SU-DHL-6 (cell line): ENCODE measurements around the gene APBA2.
"Not testable (repeated sequence)": the region's sequence is repeated elsewhere in the genome, so short reads cannot be mapped to it uniquely, and the experiment has no call there.

Source experiments
- H2AFZ ChIP-seq: fragments of 200-600 bp; sonication (generic); 2 replicates; pipeline ENCODE4 v1.6.1; 2014; ENCODE audit warnings: low read depth, mild to moderate bottlenecking, moderate library complexity, mixed read lengths, antibody characterized with exemption, low read length; ENCODE audit not compliant: severe bottlenecking
- H3F3A ChIP-seq: fragments of 200-600 bp; shearing (Covaris generic); 2 replicates; pipeline ENCODE4 v1.6.0; 2016; ENCODE audit warnings: antibody characterized with exemption, mild to moderate bottlenecking; ENCODE audit not compliant: insufficient read depth
- H3K27ac ChIP-seq: fragments of 200-600 bp; sonication (generic); 2 replicates; pipeline ENCODE4 v1.5.1; 2016; ENCODE audit warnings: low read depth, mild to moderate bottlenecking, low read length, moderate library complexity, mixed read lengths
- H3K27me3 ChIP-seq: fragments of 200-600 bp; sonication (generic), shearing (Covaris generic); 2 replicates; pipeline ENCODE4 v1.6.0; 2014; ENCODE audit warnings: mild to moderate bottlenecking, low read length
- H3K36me3 ChIP-seq: fragments of 200-600 bp; sonication (generic); 2 replicates; pipeline ENCODE4 v1.6.1; 2014; ENCODE audit warnings: mild to moderate bottlenecking, low read length, mixed read lengths
- H3K4me2 ChIP-seq: fragments of 300-600, 200-600 bp; shearing (Covaris generic), sonication (generic); 2 replicates; pipeline ENCODE4 v1.6.0; 2014; ENCODE audit warnings: low read length, low read depth, mild to moderate bottlenecking; ENCODE audit not compliant: poor library complexity, severe bottlenecking
- H3K4me3 ChIP-seq: fragments of 200-600 bp; sonication (generic); 2 replicates; pipeline ENCODE4 v1.5.1; 2014; ENCODE audit warnings: antibody characterized with exemption, low read length, mild to moderate bottlenecking, mixed read lengths; ENCODE audit not compliant: insufficient read depth, poor library complexity, severe bottlenecking
- H3K79me2 ChIP-seq: fragments of 200-600 bp; sonication (generic); 2 replicates; pipeline ENCODE4 v1.6.1; 2014; ENCODE audit warnings: mild to moderate bottlenecking, low read length, moderate library complexity; ENCODE audit not compliant: insufficient read depth
- H3K9ac ChIP-seq: fragments of 200-600 bp; sonication (generic); 2 replicates; pipeline ENCODE4 v1.7.0; 2014; ENCODE audit warnings: mild to moderate bottlenecking, low read length
- H3K9me2 ChIP-seq: fragments of 200-600 bp; sonication (generic); replicated peaks from 2 replicates; pipeline ENCODE4 v1.6.1; 2014; ENCODE audit warnings: low read length; ENCODE audit not compliant: insufficient read depth
- H3K9me3 ChIP-seq: fragments of 200-600 bp; sonication (generic); 2 replicates; pipeline ENCODE4 v1.6.1; 2014; ENCODE audit warnings: low read length, mixed read lengths; ENCODE audit not compliant: insufficient read depth
- H4K20me1 ChIP-seq: fragments of 200-600 bp; sonication (generic); 2 replicates; pipeline ENCODE4 v1.6.1; 2014; ENCODE audit warnings: low read depth, mild to moderate bottlenecking, antibody characterized with exemption, low read length, moderate library complexity, mixed read lengths
- CTCF ChIP-seq: fragments of 200-600 bp; sonication (generic); IDR thresholded peaks from one replicate; pipeline ENCODE4 v1.5.1; 2017; ENCODE audit warnings: antibody characterized with exemption, mild to moderate bottlenecking, low read length, moderate library complexity; ENCODE audit not compliant: insufficient read depth, poor library complexity, severe bottlenecking
- EZH2phosphoT487 ChIP-seq: fragments of 200-600 bp; sonication (generic), shearing (Covaris generic); conservative IDR thresholded peaks from 2 replicates; pipeline ENCODE4 v1.6.1; 2018; ENCODE audit warnings: mild to moderate bottlenecking, antibody characterized with exemption, low read length, moderate library complexity, mixed read lengths

Gene APBA2

GRCh38 chr15:28889346-28889745 is 3.6 kb downstream of the APBA2 start:
- H3K9me3 ChIP-seq, result no peaks in the 10 kb centered on the region
- no peak overlapping the region for H3K4me3 ChIP-seq
- no peaks in the 10 kb centered on the region for H3K36me3 ChIP-seq
- no peak overlapping the region for H3K27ac ChIP-seq
- no peak for TF ChIP-seq EZH2phosphoT487
- no peak for TF ChIP-seq CTCF
- H3F3A ChIP-seq, result no peaks in the 10 kb centered on the region
- no peaks in the 10 kb centered on the region for H4K20me1 ChIP-seq
- no peak overlapping the region for H3K4me2 ChIP-seq
- H3K27me3 ChIP-seq, result no peaks in the 10 kb centered on the region
- no peak overlapping the region for H2AFZ ChIP-seq
- no peaks in the 10 kb centered on the region for H3K79me2 ChIP-seq
- H3K9me2 ChIP-seq, result no peaks in the 10 kb centered on the region
- H3K9ac ChIP-seq, result no peak overlapping the region

GRCh38 chr15:28889871-28890270 is 4.1 kb downstream of the APBA2 start:
- H3K4me3 ChIP-seq, H3K9ac ChIP-seq, H3F3A ChIP-seq, H3K4me2 ChIP-seq, H3K27ac ChIP-seq, H3K36me3 ChIP-seq, H3K79me2 ChIP-seq, H3K9me3 ChIP-seq, H3K9me2 ChIP-seq, H4K20me1 ChIP-seq, H3K27me3 ChIP-seq, H2AFZ ChIP-seq: not testable (repeated sequence)

DNA sequence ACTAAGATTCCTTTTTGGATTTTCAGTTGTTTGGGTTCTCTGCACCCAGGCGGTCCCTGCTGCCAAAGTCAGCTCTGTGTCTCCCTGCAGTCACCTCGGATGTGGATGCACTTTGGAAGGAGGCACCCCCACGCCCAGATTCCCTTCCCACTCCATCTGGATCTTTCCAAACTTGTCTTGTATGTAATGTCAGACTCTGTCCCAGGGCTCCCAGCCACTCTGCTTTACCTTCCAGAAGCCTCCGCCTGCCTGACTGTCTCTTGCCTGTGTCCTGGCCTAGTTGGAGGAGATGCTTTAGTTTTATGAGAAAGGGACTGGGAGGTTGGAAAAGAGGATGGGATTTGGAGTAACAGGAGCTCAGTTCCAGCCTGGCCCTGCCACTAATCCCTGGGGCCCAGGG is 4.5 kb downstream of the APBA2 start:
- H3K27ac ChIP-seq, H2AFZ ChIP-seq, H3F3A ChIP-seq, H3K27me3 ChIP-seq, H4K20me1 ChIP-seq, H3K36me3 ChIP-seq, H3K79me2 ChIP-seq, H3K9ac ChIP-seq, H3K9me2 ChIP-seq, H3K4me2 ChIP-seq, H3K4me3 ChIP-seq, H3K9me3 ChIP-seq: not testable (repeated sequence)

GRCh38 chr15:28890711-28891495 is 5.1 kb downstream of the APBA2 start:
- H3F3A ChIP-seq, result no peaks in the 10 kb centered on the region
- TF ChIP-seq EZH2phosphoT487, result no peak
- no peak for TF ChIP-seq CTCF
- H4K20me1 ChIP-seq, result no peaks in the 10 kb centered on the region
- H3K36me3 ChIP-seq, result no peaks in the 10 kb centered on the region
- no peak overlapping the region for H2AFZ ChIP-seq
- no peaks in the 10 kb centered on the region for H3K9me2 ChIP-seq
- no peak overlapping the region for H3K4me3 ChIP-seq
- H3K27ac ChIP-seq, result no peak overlapping the region
- no peaks in the 10 kb centered on the region for H3K9me3 ChIP-seq
- no peaks in the 10 kb centered on the region for H3K79me2 ChIP-seq
- no peaks in the 10 kb centered on the region for H3K27me3 ChIP-seq
- H3K4me2 ChIP-seq, result no peak overlapping the region
- H3K9ac ChIP-seq, result no peak overlapping the region
